Left ventricle myocardium inferior (tissue), 1 donor: ENCODE results near the gene KIF13A. TPM values are rescaled to one million over a fixed set of nuclear protein-coding genes. Genes with fewer than 3 reads are reported as not detected.
A peak's percentile ranks its signal among the peaks of the same experiment; 100 is the strongest.

Experiments used
- DNase-seq: peaks from one replicate; pipeline ENCODE4 v3.0.0-alpha.2; 2020
- H3K27ac ChIP-seq: fragments of 200-600 bp; replicated peaks from 2 replicates; pipeline ENCODE4 v1.8.0; 2021
- H3K27me3 ChIP-seq: fragments of 200-600 bp; 2 replicates; pipeline ENCODE4 v1.8.0; 2021; ENCODE audit warnings: low read depth
- H3K36me3 ChIP-seq: fragments of 200-600 bp; 2 replicates; pipeline ENCODE4 v1.8.0; 2021
- H3K4me1 ChIP-seq: fragments of 200-600 bp; 2 replicates; pipeline ENCODE4 v1.8.0; 2021
- H3K4me3 ChIP-seq: fragments of 200-600 bp; 2 replicates; pipeline ENCODE4 v1.8.0; 2021; ENCODE audit warnings: mild to moderate bottlenecking, moderate library complexity
- H3K9me3 ChIP-seq: fragments of 200-600 bp; replicated peaks from 2 replicates; pipeline ENCODE4 v1.8.0; 2021
- intact Hi-C: fragments of 100-400 bp; cut with micrococcal nuclease; formaldehyde crosslinking; loops from one replicate; pipeline ENCODE4 v1.11.0; 2022
- total RNA-seq: library from RNA; stranded (reverse); fragmentation: NEBNext Ultra II Directional; extraction: Animal tissue kit (Norgen Biotek cat#: 25700); gene quantifications from one replicate; pipeline ENCODE4 v1.2.1, GENCODE V29; 2021
- TF ChIP-seq, protein P1 (sequence below): fragments of 200-600 bp; IDR thresholded peaks from 2 replicates; pipeline ENCODE4 v1.8.0; 2021; ENCODE audit warnings: antibody characterized with exemption, mild to moderate bottlenecking, borderline replicate concordance
- donor health status: DM: no; HTN: yes; CAD: no; lungs with severe emphysema.

Gene KIF13A
- total RNA-seq, 1 donor from 2014 or later, result 85.7 TPM

GRCh38 chr6:17945575-17945974 lies 41.9 kb downstream of the KIF13A start:
- Histone ChIP-seq H3K27me3 (no peaks in the 10 kb centered on the region), H3K4me3 (peak overlapping the region; percentile 4), H3K4me1 (peaks cover 84% of the 10 kb centered on the region), H3K36me3 (no peaks in the 10 kb centered on the region), H3K27ac (peak overlapping the region; percentile 43), H3K9me3 (no peaks in the 10 kb centered on the region)
- intact Hi-C loops, result no loop called here
- DNase-seq, result no peak
- TF ChIP-seq, protein P1, sequence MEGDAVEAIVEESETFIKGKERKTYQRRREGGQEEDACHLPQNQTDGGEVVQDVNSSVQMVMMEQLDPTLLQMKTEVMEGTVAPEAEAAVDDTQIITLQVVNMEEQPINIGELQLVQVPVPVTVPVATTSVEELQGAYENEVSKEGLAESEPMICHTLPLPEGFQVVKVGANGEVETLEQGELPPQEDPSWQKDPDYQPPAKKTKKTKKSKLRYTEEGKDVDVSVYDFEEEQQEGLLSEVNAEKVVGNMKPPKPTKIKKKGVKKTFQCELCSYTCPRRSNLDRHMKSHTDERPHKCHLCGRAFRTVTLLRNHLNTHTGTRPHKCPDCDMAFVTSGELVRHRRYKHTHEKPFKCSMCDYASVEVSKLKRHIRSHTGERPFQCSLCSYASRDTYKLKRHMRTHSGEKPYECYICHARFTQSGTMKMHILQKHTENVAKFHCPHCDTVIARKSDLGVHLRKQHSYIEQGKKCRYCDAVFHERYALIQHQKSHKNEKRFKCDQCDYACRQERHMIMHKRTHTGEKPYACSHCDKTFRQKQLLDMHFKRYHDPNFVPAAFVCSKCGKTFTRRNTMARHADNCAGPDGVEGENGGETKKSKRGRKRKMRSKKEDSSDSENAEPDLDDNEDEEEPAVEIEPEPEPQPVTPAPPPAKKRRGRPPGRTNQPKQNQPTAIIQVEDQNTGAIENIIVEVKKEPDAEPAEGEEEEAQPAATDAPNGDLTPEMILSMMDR, result no peak

DNA sequence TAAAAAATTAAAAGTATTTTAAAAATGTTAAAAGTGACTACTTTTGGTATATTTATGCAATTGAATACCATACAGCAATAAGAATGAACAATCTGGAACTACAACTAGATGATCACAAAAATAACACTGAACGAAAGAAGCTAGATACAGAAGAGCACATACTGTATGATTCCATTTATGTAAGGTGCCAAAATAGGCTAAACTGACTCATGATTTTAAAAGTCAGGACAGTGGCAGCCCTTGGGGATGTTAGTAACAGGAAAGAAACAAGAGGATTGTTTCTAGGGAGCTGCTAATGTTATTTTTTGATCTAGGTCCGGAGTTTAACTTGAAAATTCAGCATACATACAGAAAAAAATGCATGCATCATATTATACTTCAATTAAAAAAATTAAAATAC lies 42.3 kb downstream of the KIF13A start:
- TF ChIP-seq, protein P1, result no peak
- Histone ChIP-seq H3K9me3 (no peaks in the 10 kb centered on the region), H3K27ac (peak overlapping the region; percentile 43), H3K4me1 (peaks cover 84% of the 10 kb centered on the region), H3K27me3 (no peaks in the 10 kb centered on the region), H3K4me3 (peak overlapping the region; percentile 4), H3K36me3 (no peaks in the 10 kb centered on the region)
- no peak for DNase-seq
- intact Hi-C loops, result no loop called here

DNA sequence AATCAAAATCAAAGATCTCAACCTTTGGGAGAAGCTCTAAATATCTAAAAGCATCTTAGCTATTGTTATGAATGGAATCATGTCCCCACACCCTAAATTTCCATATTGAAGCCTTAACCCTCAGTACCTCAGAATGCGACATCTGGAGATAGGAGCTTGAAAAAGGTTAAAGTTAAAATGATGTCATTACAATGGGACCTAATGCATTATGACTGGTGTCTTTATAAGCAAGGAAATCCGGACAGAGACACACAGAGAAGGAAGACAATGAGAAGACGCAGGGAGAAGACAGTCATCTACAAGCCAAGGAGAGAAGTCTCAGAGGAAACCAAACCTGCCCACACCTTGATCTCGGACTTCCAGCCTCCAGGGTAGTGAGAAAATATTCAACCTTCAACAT lies 46.1 kb downstream of the KIF13A start:
- Histone ChIP-seq H3K4me1 (peaks cover 65% of the 10 kb centered on the region), H3K27me3 (no peaks in the 10 kb centered on the region)
- DNase-seq, result no peak

DNA sequence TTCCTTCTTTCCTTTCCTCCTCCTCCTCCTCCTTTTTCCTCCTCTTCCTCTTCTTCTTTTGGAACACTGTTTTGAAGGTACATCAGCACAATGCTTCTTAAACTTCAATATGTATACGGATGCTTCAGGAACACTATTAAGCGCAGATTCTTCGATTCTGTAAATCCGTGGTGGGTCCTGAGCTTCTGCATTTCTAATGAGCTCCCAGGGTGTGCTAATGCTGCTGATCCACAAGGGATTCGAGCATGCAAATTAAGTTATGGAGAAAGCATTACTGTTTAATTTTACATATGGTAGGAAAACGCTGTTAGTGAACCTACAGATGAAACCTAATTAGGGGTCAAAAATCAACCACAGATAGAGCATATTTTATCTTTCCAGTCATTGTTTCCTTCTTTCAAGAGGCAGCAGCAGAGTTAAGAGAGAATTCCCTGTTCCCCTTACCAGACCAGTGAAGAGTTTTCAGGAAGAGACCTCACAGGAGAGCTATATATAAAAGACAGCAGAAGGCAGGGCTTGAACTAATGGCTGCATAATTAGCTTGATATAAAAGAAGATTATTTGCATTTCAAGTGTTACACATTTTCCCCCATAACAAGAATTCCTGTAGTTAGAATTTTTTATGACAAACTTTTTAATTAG lies 47.2 kb downstream of the KIF13A start:
- TF ChIP-seq, protein P1, result no peak
- DNase-seq, result no peak
- H3K27ac ChIP-seq, result no peak overlapping the region
- intact Hi-C loops, result no loop called here
- H3K4me3 ChIP-seq, result no peak overlapping the region
- no peaks in the 10 kb centered on the region for H3K36me3 ChIP-seq
- H3K27me3 ChIP-seq, result no peaks in the 10 kb centered on the region
- H3K4me1 ChIP-seq, result peaks cover 65% of the 10 kb centered on the region
- no peaks in the 10 kb centered on the region for H3K9me3 ChIP-seq

More for the DNA sequence above, 46.1 kb downstream of the KIF13A start:
- intact Hi-C loops, result no loop called here
- H3K4me3 ChIP-seq, result no peak overlapping the region
- TF ChIP-seq, protein P1, result no peak
- no peak overlapping the region for H3K27ac ChIP-seq
- H3K36me3 ChIP-seq, result no peaks in the 10 kb centered on the region
- no peaks in the 10 kb centered on the region for H3K9me3 ChIP-seq

DNA sequence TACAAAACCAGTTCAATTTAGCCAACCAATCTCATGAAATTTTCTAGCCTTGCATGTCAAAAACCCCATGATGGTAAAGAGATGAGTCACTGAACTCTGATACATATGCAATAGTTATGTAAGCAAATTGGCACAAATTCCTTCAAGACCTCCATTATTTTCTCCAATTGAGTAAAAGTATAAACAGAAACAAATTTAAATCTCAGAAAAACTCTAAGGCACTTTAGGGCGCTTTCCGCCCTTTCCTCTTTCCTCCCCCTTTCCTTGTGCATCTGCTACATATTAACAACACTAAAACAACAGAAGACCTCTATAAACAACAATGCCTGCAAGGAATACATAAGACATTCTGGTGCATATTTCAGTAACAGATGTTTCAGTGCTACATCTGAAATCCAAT lies 48.5 kb downstream of the KIF13A start:
- no peaks in the 10 kb centered on the region for H3K36me3 ChIP-seq
- no peaks in the 10 kb centered on the region for H3K27me3 ChIP-seq
- TF ChIP-seq, protein P1, result no peak
- no peaks in the 10 kb centered on the region for H3K9me3 ChIP-seq
- intact Hi-C loops, result no loop called here
- no peak overlapping the region for H3K4me3 ChIP-seq
- no peak overlapping the region for H3K27ac ChIP-seq
- peaks cover 65% of the 10 kb centered on the region for H3K4me1 ChIP-seq
- DNase-seq, result no peak
